PC-9 (cell line): ENCODE measurements around the gene RHCG. TPM values are rescaled to one million over a fixed set of nuclear protein-coding genes. Genes with fewer than 3 reads are reported as not detected.
"Not testable (repeated sequence)": the region's sequence is repeated elsewhere in the genome, so short reads cannot be mapped to it uniquely, and the experiment has no call there.

Experiments
- BruUV-seq: library from RNA; stranded (reverse); fragments of 400-500 nt; replicated peaks from 2 replicates; lab custom pipeline; 2021; lab: Mats Ljungman, UMichigan
- CTCF ChIA-PET: fragments of 300-600 bp; sonication (Branson Sonifier 250); formaldehyde crosslinking; loops from one replicate; lab custom pipeline; 2022; ENCODE audit warnings: antibody characterized with exemption; lab: Charles Lee
- POLR2A ChIA-PET: fragments of 300-600 bp; sonication (Branson Sonifier 250); formaldehyde crosslinking; loops from one replicate; lab custom pipeline; 2022; ENCODE audit warnings: antibody characterized with exemption; ENCODE audit not compliant: unreplicated experiment; lab: Charles Lee
- DNase-seq, 2 experiments: peaks; one replicate each; pipeline versions ENCODE4 v3.0.0 to v3.0.0-alpha.2; 2015 to 2022; ENCODE audit warnings: mixed read lengths in 1 of 2
- H2AFZ ChIP-seq: fragments of 200-600 bp; sonication (generic); 2 replicates; pipeline ENCODE4 v1.8.1; 2017; ENCODE audit warnings: antibody characterized with exemption
- H3F3A ChIP-seq: fragments of 200-600 bp; sonication (generic); 2 replicates; pipeline ENCODE4 v1.8.1; 2017; ENCODE audit warnings: antibody characterized with exemption, mild to moderate bottlenecking, low read depth; ENCODE audit not compliant: insufficient read depth
- H3K27ac ChIP-seq: fragments of 200-600 bp; sonication (generic); 2 replicates; pipeline ENCODE4 v1.6.1; 2016; ENCODE audit warnings: mixed run types
- H3K27me3 ChIP-seq: fragments of 200-600 bp; sonication (generic); 2 replicates; pipeline ENCODE4 v1.6.1; 2016; ENCODE audit warnings: low read depth, mixed run types; ENCODE audit not compliant: insufficient read depth
- H3K36me3 ChIP-seq: fragments of 200-600 bp; sonication (generic); 2 replicates; pipeline ENCODE4 v1.6.1; 2016; ENCODE audit warnings: low read depth, mixed run types
- H3K4me1 ChIP-seq: fragments of 200-600 bp; sonication (generic); replicated peaks from 2 replicates; pipeline ENCODE4 v1.6.1; 2016; ENCODE audit warnings: mixed run types; ENCODE audit not compliant: insufficient read depth
- H3K4me2 ChIP-seq: fragments of 200-600 bp; sonication (generic); 2 replicates; pipeline ENCODE4 v1.6.1; 2017; ENCODE audit warnings: mixed run types
- H3K4me3 ChIP-seq: fragments of 200-600 bp; sonication (generic); 2 replicates; pipeline ENCODE4 v1.6.1; 2016; ENCODE audit warnings: mixed run types
- H3K79me2 ChIP-seq: fragments of 200-600 bp; sonication (generic); 2 replicates; pipeline ENCODE4 v1.6.1; 2017; ENCODE audit warnings: low read depth, mixed run types
- H3K9me2 ChIP-seq: fragments of 200-600 bp; sonication (generic); 2 replicates; pipeline ENCODE4 v1.8.1; 2017; ENCODE audit warnings: mild to moderate bottlenecking; ENCODE audit not compliant: insufficient read depth
- H3K9me3 ChIP-seq: fragments of 200-600 bp; sonication (generic); 2 replicates; pipeline ENCODE4 v1.8.1; 2016; ENCODE audit warnings: low read depth; ENCODE audit not compliant: insufficient read depth
- H4K20me1 ChIP-seq: fragments of 200-600 bp; sonication (generic); 2 replicates; pipeline ENCODE4 v1.8.1; 2017; ENCODE audit not compliant: insufficient read depth
- CTCF ChIP-seq: fragments of 200-600 bp; sonication (generic); conservative IDR thresholded peaks from 2 replicates; pipeline ENCODE4 v1.6.1; 2017; ENCODE audit warnings: mixed run types, antibody characterized with exemption, mild to moderate bottlenecking, moderate library complexity
- EZH2 ChIP-seq: fragments of 200-600 bp; sonication (generic); IDR thresholded peaks from 2 replicates; pipeline ENCODE4 v1.8.0; 2017; ENCODE audit warnings: antibody characterized with exemption, low read depth
- intact Hi-C: fragments of 100-400 bp; cut with micrococcal nuclease; formaldehyde crosslinking; loops from one replicate; pipeline ENCODE4 v1.10.0; 2022; ENCODE audit not compliant: unreplicated experiment
- total RNA-seq: library from RNA; stranded (reverse); gene quantifications from 2 replicates; pipeline ENCODE4 v1.2.3, GENCODE V29; 2021

Gene RHCG
- total RNA-seq, 1 experiment from 2014 or later, result 0.26 TPM

DNA sequence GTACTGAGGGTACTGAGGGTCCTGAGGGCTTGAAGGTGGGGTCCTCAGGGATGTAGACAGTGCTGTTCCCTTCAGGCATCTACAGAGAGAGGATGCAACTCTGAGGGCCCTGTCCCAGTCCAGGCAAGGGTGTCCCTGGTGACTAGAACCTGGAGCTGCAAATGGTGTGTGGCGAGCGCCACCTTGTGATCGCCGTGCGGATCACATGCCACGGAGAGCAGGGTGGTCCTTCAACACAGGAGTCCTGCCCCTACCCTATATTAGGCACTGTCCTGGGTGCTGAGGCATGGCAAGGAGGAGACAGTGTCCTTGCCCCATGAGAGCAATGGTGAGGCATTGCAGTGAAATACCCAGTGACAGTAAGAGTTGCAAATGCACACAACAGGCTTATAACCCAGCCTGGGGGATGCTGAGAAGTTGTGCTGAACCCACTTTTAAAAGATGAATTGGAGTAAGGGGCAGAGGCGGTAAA is 23.6 kb downstream of the RHCG start:
- Histone ChIP-seq H3K79me2 (no peaks in the 10 kb centered on the region), H4K20me1 (no peaks in the 10 kb centered on the region; the same call in 1 of the 2 replicates), H2AFZ (no peak overlapping the region), H3K36me3 (no peaks in the 10 kb centered on the region), H3K4me2 (no peak overlapping the region), H3K27me3 (peaks cover 20% of the 10 kb centered on the region), H3K27ac (no peak overlapping the region), H3K9me3 (no peaks in the 10 kb centered on the region), H3K4me1 (peaks cover 13% of the 10 kb centered on the region; the same call in 1 of the 2 replicates), H3K9me2 (no peaks in the 10 kb centered on the region), H3F3A (peaks cover 5% of the 10 kb centered on the region; the same call in 1 of the 2 replicates), H3K4me3 (no peak overlapping the region)
- peak; percentile 89 for TF ChIP-seq CTCF
- TF ChIP-seq EZH2, result no peak
- ChIA-PET CTCF (interaction anchor here (0.7 to 1.3 kb wide), 2 partner anchors 114 to 344 kb away, joined by 3 to 4 read pairs; no protein-coding TSS in a partner anchor), POLR2A (no interaction called here)
- DNase-seq, result peak; percentile 42 to 69
- no TSS peak for BruUV-seq
- intact Hi-C loops, result loop anchor here (1.0 to 5.0 kb wide), 4 partner anchors 31 to 115 kb away; no protein-coding TSS in a partner anchor

GRCh38 chr15:89469426-89470096 is 26.8 kb downstream of the RHCG start:
- no peak overlapping the region for H2AFZ ChIP-seq
- intact Hi-C loops, result loop anchor here (5.0 kb wide), 1 partner anchor 37 kb away; no protein-coding TSS in a partner anchor

GRCh38 chr15:89468813-89469212 is 27.6 kb downstream of the RHCG start:
- BruUV-seq, H3K4me3 ChIP-seq, intact Hi-C loops, H3K27me3 ChIP-seq, H3K9me3 ChIP-seq, H3F3A ChIP-seq, H2AFZ ChIP-seq, POLR2A ChIA-PET, H3K79me2 ChIP-seq, H4K20me1 ChIP-seq, H3K9me2 ChIP-seq, CTCF ChIA-PET, H3K36me3 ChIP-seq: not testable (repeated sequence)
- peaks cover 13% of the 10 kb centered on the region; the same call in 1 of the 2 replicates for H3K4me1 ChIP-seq
- DNase-seq, result peak in 1 of 2 experiments; percentile 73
- peak overlapping the region; percentile 4; the same call in 1 of the 2 replicates for H3K27ac ChIP-seq
- H3K4me2 ChIP-seq, result 0 out of 2 replicates have a peak overlapping the region, but pooled peaks have one; percentile 1

More at GRCh38 chr15:89469426-89470096, 26.8 kb downstream of the RHCG start:
- H3F3A ChIP-seq, result peaks cover 5% of the 10 kb centered on the region; the same call in 1 of the 2 replicates
- H3K4me2 ChIP-seq, result no peak overlapping the region
- DNase-seq, result no peak
- POLR2A ChIA-PET, result no interaction called here
- H3K27me3 ChIP-seq, result no peaks in the 10 kb centered on the region
- H3K9me3 ChIP-seq, result no peaks in the 10 kb centered on the region
- H3K27ac ChIP-seq, result peak overlapping the region; percentile 4; the same call in 1 of the 2 replicates
- H3K79me2 ChIP-seq, result no peaks in the 10 kb centered on the region
- BruUV-seq, result no TSS peak
- CTCF ChIA-PET, result no interaction called here
- peaks cover 13% of the 10 kb centered on the region; the same call in 1 of the 2 replicates for H3K4me1 ChIP-seq
- no peaks in the 10 kb centered on the region for H3K9me2 ChIP-seq
- H3K36me3 ChIP-seq, result no peaks in the 10 kb centered on the region
- H4K20me1 ChIP-seq, result no peaks in the 10 kb centered on the region
- TF ChIP-seq CTCF (no peak), EZH2 (no peak)
- no peak overlapping the region for H3K4me3 ChIP-seq
